Measurements from ENCODE around the gene PTGR3. TPM values are rescaled to one million over a fixed set of nuclear protein-coding genes. Genes with fewer than 3 reads are reported as not detected.
A peak's percentile ranks its signal among the peaks of the same experiment; 100 is the strongest.

PTGR3 gene
- total and polyA plus RNA-seq, 4 donors, result 10.1 to 22.2 (median 21.4) TPM

- DNase-seq, result no peak
- 0% methylated on average over 17 to 34 of the region's 34 CpGs for WGBS, 2 donors
- TF ChIP-seq, protein P1, sequence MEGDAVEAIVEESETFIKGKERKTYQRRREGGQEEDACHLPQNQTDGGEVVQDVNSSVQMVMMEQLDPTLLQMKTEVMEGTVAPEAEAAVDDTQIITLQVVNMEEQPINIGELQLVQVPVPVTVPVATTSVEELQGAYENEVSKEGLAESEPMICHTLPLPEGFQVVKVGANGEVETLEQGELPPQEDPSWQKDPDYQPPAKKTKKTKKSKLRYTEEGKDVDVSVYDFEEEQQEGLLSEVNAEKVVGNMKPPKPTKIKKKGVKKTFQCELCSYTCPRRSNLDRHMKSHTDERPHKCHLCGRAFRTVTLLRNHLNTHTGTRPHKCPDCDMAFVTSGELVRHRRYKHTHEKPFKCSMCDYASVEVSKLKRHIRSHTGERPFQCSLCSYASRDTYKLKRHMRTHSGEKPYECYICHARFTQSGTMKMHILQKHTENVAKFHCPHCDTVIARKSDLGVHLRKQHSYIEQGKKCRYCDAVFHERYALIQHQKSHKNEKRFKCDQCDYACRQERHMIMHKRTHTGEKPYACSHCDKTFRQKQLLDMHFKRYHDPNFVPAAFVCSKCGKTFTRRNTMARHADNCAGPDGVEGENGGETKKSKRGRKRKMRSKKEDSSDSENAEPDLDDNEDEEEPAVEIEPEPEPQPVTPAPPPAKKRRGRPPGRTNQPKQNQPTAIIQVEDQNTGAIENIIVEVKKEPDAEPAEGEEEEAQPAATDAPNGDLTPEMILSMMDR (IDR thresholded peaks at IDR 0.05; ENCODE audit: control extremely low read depth, extremely low read depth), result no peak
These were observed 157 bp downstream of the PTGR3 start for GRCh38 chr18:75208836-75209128.

GRCh38 chr18:75208155-75208835, 644 bp downstream of the PTGR3 start:
- H3K4me1 ChIP-seq (ENCODE audit: control insufficient read depth in 5 of 5, insufficient read depth in 5 of 5, low read length in 5 of 5), result peaks cover 8 to 42% (median 16%) of the 10 kb centered on the region in 5 donors
- peaks cover 0 to 6% (median 0%) of the 10 kb centered on the region in 4 donors for H3K36me3 ChIP-seq (ENCODE audit: control insufficient read depth in 4 of 4, insufficient read depth in 4 of 4, low read length in 4 of 4)
- H3K4me3 ChIP-seq, result peak overlapping the region; percentile 73
- H3K27ac ChIP-seq (ENCODE audit: low read depth in 1 of 2, low read length in 1 of 2), result peak overlapping the region; percentile 99
- DNase-seq (peak; percentile 72 to 76 (median 72)), ATAC-seq (ENCODE audit: insufficient read depth, low FRiP score) (peak; percentile 6)
- WGBS, 2 donors, result 0% methylated on average over 63 to 65 of the region's 65 CpGs
- TF ChIP-seq, protein P1 (IDR thresholded peaks at IDR 0.05; ENCODE audit: control extremely low read depth, extremely low read depth), result no peak
- H3K27me3 ChIP-seq (ENCODE audit: control insufficient read depth in 3 of 3, insufficient read depth in 3 of 3, low read length in 2 of 3), result peaks cover 0 to 3% (median 0%) of the 10 kb centered on the region in 3 donors
- H3K9me3 ChIP-seq (ENCODE audit: control insufficient read depth in 4 of 4, insufficient read depth in 3 of 4, low read length in 3 of 4), result no peaks in the 10 kb centered on the region
- H3K9ac ChIP-seq (ENCODE audit: insufficient read depth in 1 of 2, low read length in 2 of 2), result peak overlapping the region; percentile 85 to 91

More at GRCh38 chr18:75208836-75209128, 157 bp downstream of the PTGR3 start:
- ATAC-seq (ENCODE audit: insufficient read depth, low FRiP score), result no peak
- no peaks in the 10 kb centered on the region for H3K9me3 ChIP-seq (ENCODE audit: control insufficient read depth in 4 of 4, insufficient read depth in 3 of 4, low read length in 3 of 4)
- peak overlapping the region; percentile 32 to 85 for H3K9ac ChIP-seq (ENCODE audit: insufficient read depth in 1 of 2, low read length in 2 of 2)
- H3K27me3 ChIP-seq (ENCODE audit: control insufficient read depth in 3 of 3, insufficient read depth in 3 of 3, low read length in 2 of 3), result peaks cover 0 to 3% (median 0%) of the 10 kb centered on the region in 3 donors
- H3K36me3 ChIP-seq (ENCODE audit: control insufficient read depth in 4 of 4, insufficient read depth in 4 of 4, low read length in 4 of 4), result peaks cover 0 to 6% (median 0%) of the 10 kb centered on the region in 4 donors
- H3K4me3 ChIP-seq, result peak overlapping the region; percentile 73
- peak overlapping the region; percentile 99 for H3K27ac ChIP-seq (ENCODE audit: low read depth in 1 of 2, low read length in 1 of 2)
- H3K4me1 ChIP-seq (ENCODE audit: control insufficient read depth in 5 of 5, insufficient read depth in 5 of 5, low read length in 5 of 5), result peaks cover 8 to 42% (median 13%) of the 10 kb centered on the region in 5 donors

GRCh38 chr18:75207310-75208154, 1.4 kb downstream of the PTGR3 start:
- Histone ChIP-seq H3K9ac (ENCODE audit: insufficient read depth in 1 of 2, low read length in 2 of 2) (peak overlapping the region; percentile 85 to 91), H3K27me3 (ENCODE audit: control insufficient read depth in 3 of 3, insufficient read depth in 3 of 3, low read length in 2 of 3) (peaks cover 0 to 3% (median 0%) of the 10 kb centered on the region in 3 donors), H3K27ac (ENCODE audit: low read depth in 1 of 2, low read length in 1 of 2) (peak overlapping the region; percentile 99), H3K4me1 (ENCODE audit: control insufficient read depth in 5 of 5, insufficient read depth in 5 of 5, low read length in 5 of 5) (peaks cover 8 to 46% (median 17%) of the 10 kb centered on the region in 5 donors), H3K36me3 (ENCODE audit: control insufficient read depth in 4 of 4, insufficient read depth in 4 of 4, low read length in 4 of 4) (peaks cover 0 to 6% (median 0%) of the 10 kb centered on the region in 4 donors), H3K4me3 (peak overlapping the region; percentile 73), H3K9me3 (ENCODE audit: control insufficient read depth in 4 of 4, insufficient read depth in 3 of 4, low read length in 3 of 4) (no peaks in the 10 kb centered on the region)
- no peak for ATAC-seq (ENCODE audit: insufficient read depth, low FRiP score)
- peak; percentile 40 to 80 (median 74) for DNase-seq
- 12 to 15% methylated on average over 26 of the region's 26 CpGs for WGBS, 2 donors
- TF ChIP-seq, protein P1 (IDR thresholded peaks at IDR 0.05; ENCODE audit: control extremely low read depth, extremely low read depth), result no peak

Data from lung (tissue), 12 donors.